HG03378 (cell line): ENCODE results near the gene ASPA.

Source experiments
- ATAC-seq: cut with Tn5 transposase; IDR thresholded peaks from one replicate; pipeline ENCODE4 v1.9.1; 2021; ENCODE audit warnings: mild to moderate bottlenecking, moderate library complexity; ENCODE audit not compliant: unreplicated experiment

ASPA gene

DNA sequence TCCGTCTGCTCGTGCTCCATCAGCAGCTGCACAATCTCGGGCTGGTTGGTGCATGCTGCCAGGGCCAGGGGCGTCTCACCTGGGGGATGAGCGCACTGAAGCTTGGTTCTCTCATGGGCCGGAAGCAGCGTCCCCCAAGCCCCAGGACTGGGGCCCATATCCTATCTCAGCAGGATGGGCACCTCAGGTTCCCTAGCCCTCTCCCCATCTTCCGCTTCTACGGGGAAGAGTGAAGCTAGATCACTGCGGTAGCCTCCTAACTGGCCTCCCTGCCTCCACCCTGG is 57.0 kb downstream of the ASPA start:
- ATAC-seq: no peak

DNA sequence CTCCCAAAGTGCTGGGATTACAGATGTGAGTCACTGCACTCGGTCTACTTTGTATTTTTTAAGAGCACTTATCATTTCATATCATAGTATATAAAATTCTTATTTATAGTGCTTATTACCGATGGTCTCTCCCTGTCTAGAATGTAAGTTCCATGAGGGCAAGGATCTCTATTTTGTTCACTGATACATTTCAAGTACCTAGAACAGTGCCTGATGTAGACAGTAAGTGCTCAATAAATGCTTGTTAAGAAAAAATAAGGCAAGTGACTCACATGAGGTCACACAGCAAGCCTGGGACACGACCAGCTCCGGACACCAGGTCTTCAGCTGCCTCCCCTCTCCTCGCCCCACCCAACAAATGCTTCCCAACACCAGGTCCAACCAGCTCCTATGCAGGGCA is 58.0 kb downstream of the ASPA start:
- ATAC-seq: no peak

DNA sequence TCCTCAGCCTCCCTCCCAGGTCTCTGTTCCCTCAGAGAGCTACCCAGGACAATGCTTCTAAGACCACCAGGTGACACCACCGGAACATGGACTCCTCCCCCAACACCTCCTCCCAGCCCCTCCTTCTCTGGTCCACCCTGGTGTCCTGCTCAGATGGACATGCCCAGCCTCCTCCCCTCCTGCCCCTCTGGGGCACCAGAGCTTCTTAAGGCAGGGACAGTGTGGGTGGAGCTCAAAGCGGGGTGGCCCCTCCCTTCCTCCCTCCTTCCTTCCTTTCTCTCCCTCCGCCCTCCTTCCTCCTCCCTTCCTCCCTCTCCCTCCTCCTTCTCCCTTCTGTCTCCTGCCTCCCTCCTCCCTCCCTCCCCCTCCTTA is 59.1 kb downstream of the ASPA start:
- no peak for ATAC-seq

DNA sequence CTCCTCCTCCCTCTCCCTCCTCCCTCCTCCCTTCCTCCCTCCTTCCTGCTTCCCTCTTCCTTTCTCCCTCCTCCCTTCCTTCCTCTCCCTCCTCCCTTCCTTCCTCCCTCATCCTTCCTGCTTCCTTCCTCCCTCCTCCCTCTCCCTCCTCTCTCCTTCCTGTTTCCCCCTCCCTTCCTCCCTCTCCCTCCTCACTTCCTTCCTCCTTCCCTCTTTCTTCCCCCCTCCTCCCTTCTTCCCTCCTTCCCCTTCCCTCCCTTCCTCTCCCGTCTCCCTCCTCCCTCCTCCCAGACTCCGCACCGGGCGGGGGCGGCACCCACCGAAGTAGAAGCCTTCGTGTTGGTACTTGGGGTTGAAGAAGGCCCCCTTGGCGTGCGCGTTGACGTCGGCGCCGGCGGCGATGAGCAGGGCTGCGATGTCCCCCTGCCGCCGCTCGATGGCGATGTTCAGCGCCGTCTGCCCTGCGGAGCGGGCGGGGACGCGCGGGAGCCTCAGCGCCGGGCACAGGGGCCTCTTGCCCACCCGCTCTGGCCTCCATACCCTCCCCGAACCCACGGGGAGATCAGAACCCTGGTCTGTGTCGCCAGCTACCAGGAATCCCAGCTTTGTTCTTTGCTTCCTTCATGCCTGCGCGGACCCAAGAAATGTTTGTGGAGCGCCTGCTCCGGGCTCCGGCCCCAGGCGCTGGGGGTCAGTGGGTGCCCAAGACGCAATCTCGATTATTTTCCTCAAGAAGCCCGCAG is 59.6 kb downstream of the ASPA start:
- no peak for ATAC-seq

DNA sequence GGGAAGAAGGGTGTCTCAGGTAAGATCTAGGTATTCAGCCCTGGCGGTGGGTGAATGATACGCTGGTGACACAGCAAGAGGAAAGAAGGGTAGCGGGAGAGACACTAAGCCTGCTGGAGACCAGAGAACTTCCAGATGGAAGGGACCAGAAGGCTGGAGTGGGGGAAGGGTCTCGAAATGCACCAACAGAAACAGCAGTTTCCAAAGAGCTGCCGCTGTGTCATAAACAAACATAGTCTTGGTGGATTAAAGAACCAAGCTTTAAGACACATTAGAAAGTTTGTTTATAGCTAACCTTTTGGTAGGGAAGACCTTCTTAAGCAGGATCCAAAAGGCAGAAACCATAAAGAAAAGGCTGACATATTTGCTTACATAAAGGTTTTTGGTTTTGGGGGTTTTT is 60.9 kb downstream of the ASPA start:
- ATAC-seq: no peak

DNA sequence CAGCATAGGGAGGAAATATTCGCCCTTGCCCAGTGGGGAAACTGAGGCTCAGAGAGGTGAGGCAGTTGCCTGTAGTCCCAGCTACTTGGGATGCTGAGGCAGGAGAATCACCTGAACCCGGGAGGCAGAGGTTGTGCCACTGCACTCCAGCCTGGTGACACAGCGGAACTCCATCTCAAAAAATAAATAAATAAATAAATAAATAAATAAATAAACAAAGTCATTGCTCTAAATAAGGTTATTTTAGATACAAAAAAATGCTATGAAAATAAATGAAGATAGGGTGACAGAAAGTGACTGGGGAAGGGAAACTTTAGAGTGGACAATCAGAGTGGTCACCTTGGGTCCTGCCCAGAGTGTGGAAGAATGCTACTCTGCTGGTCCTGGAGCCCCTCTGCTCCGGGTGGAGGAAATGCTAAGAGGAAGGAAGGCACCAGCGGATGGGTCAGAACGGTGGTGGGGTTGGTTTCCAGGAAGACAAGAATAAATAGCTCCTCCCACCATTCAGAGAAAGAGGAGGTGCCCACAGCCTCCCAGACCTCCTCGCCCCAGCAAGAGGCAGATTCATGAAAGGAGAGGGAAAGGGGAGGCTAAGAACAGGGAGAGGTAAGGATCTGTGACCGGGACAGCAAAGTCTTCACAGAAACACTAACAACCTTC is 64.2 kb downstream of the ASPA start:
- no peak for ATAC-seq

DNA sequence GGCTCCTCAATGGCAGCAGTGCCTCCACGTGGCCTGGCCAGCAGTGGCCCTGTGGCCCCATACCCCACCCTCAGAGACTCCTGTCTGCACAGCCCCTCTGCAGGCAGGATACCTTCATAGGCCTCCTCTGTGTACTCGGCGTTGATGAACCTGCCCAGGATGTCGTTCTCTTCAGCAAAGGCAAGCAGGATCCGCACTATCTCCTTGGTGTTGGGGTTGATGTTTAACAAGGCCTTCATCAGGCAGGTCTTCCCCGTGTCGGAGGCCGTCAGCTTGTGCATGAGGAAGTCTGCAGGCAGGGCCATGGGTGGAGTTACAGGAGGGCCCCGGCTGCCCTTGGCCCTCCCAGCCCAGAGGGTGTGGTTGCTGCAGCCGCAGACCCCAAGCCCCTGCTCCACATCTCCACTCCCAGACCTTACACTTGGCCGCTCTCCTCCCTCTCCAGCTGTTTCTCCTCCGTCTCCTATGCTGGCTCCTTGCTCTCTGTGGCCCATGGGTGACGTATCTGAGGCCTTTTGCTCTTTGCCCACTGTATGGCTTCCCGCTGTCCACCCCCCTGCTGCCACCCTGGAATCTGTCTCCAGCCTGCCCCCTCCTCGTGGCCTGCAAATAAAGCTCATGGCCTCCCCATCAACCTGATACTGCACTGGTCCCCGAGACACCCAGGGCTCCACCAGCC is 66.8 kb downstream of the ASPA start:
- no peak for ATAC-seq

DNA sequence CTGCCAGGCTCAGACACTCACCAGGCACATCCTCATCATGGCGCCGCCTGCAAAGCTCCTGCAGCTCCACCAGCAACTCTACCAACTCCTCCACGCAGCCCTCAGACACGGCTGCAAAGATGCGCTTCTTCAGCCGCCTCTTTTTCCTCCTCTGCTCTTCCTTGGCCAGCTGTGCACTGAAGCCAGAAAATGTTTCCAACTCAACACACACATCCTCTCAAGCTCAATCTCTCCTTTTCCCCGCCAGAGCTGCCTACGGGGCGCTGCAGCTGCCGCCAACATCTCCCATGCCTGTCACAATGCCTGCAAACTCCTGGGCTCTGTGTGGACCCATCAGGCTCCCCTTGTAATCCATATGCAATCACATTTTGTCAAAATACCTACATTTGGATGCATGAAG is 67.7 kb downstream of the ASPA start:
- no peak for ATAC-seq

DNA sequence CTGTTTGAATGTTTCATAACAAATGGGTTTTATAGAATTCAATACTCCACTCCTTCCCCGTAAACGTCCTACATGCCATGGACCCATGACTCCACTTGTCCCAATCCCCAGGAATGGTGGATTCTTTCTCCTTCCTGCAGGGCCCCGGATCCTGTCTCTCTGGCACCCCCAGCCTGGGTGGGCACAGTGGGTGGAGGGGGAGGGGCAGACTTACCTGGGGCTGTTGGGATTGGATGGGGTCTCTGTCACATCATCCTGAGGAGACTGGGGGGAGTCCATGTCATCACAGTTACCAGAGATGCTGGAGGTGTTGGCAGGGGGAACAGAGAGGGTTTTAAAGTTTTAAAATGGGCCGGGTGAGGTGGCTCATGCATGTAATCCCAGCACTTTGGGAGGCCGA is 68.6 kb downstream of the ASPA start:
- ATAC-seq: no peak

DNA sequence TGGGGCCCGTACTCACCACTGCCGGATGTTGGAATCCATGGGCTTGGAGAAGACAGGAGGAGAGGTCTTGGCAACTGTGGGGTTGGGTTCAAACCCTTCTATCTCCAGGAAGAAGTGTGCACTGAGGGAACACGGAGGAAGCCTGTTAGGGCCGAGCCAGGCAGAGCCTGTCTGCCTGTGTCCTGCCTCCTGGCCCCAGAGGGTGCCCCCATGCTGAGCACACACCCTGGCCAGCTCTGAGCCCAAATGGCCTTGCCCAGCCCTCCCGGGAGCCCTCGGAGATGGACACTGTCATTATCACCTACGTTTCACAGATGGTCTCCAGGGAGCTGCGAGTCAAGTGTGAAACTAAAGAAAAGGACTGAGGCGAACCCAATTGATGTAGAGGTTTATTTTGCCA is 69.4 kb downstream of the ASPA start:
- ATAC-seq: no peak

DNA sequence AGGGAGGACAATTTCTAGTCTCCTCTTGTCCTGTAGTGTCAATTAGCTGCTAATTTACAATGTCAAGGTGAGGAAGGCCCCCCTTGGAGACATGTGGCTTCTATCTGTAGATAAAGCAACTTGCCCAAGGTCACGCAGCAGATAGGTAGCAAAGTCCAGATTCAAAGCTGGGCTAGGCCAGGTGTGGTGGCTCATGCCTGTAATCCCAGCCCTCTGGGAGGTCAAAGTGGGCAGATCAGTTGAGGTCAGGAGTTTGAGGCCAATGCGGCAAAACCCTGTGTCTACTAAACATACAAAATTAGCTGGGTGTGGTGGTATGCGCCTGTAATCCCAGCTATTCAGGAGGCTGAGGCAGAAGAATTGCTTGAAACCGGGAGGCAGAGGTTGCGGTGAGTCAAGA is 70.7 kb downstream of the ASPA start:
- ATAC-seq: no peak

DNA sequence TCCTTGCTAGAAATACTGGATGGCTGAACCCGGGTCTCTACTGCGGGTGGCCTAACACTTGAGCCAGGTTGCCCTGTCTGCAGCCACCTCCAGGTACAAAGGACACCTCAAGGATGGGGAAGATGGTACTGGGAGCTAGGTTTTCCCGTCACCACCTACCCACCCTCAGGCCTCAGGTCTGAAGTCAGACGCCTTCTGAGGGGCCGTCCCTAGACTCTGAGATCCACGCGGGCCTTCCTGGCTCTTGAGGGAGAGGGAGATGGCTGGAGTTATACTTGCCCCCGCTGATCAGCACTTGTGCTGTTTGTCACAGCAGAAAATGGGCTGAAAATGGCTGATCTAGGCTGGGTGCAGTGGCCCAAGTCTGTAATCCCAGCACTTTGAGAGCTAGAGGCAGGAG is 71.2 kb downstream of the ASPA start:
- no peak for ATAC-seq

DNA sequence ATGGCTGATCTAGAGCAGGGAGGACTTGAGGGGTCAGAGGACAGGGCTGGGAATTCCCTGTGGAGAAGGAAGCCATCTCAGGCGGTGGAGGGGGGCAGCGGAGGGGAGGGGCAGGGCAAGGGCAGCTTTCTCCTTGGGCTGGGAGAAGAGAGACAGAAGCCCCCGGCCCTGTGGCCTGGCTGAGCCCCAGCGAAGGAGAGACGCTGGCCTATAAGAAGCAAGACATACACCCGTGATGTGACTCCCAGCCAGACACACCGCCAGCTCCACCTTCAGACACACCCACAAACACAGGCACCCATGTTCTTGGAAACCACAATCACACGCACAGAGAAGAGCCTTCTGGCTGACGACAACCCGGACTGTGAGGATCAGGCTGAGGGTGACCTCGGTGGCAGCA is 71.8 kb downstream of the ASPA start:
- no peak for ATAC-seq

DNA sequence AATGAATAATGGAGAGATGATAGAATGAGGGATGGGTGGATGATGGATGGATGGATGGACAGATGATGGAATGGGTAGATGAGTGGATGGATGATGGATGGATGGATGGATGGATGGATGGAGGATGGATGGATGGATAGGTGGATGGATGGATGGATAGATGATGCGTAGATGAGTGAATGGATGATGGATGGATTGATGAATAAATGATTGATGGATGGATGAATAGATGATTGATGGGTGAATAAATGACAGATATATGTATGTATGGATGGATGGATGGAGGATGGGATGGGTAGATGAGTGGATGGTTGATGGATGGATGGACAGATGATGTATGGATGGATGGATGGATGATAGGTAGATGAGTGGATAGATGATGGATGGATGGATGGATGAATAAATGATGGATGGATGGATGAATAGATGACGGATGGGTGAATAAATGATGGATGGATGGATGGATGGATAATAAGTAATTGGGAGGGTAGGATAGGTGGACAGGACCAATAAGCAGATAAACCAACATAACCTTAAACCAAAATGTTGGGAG is 73.9 kb downstream of the ASPA start:
- ATAC-seq: no peak

DNA sequence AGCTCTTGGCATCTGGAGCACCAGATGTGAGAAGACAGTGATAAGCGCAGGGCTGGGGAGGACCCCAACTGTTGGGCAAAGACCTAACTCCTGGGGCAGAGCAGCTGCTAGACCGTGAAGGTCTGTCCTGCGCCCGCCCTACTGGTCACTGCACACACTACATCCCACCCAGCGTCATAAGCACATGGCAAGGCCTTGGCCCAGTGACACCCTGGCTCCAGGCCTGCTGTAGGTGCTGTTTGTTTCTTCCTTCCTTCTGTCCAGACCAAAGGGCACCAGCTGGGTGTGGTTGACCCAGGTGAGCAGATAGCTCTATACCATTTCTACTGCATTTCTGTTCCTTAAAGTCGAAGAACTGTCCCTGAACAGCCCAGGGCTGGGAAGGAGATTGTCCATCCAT is 75.4 kb downstream of the ASPA start:
- no peak for ATAC-seq

DNA sequence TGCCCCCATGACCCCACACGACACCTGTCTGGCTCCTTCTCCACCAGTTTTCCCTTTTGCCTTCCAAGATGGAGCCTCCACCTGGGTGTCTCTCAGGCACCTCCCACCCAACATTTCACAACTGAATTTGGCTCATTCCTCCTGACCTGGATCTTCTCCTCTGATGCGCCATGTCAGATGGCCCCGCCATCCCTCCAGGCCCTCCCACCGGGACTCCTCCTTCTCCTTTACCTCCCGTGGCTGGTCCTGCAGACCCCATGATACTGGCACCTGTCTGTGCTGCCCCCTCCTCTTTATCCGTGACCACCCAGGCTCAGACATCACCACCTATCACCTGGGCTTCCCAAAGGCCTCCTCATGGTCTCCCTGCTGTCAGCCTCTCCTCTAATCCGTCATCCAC is 77.1 kb downstream of the ASPA start:
- ATAC-seq: no peak
